ENCODE measurements around the gene C12orf57. TPM values are rescaled to one million over a fixed set of nuclear protein-coding genes. Genes with fewer than 3 reads are reported as not detected.

Gene C12orf57
- total and polyA plus RNA-seq, 2 donors (not counting 1 experiment from before 2014, with no cell fraction given), result 107 to 220 TPM

DNA sequence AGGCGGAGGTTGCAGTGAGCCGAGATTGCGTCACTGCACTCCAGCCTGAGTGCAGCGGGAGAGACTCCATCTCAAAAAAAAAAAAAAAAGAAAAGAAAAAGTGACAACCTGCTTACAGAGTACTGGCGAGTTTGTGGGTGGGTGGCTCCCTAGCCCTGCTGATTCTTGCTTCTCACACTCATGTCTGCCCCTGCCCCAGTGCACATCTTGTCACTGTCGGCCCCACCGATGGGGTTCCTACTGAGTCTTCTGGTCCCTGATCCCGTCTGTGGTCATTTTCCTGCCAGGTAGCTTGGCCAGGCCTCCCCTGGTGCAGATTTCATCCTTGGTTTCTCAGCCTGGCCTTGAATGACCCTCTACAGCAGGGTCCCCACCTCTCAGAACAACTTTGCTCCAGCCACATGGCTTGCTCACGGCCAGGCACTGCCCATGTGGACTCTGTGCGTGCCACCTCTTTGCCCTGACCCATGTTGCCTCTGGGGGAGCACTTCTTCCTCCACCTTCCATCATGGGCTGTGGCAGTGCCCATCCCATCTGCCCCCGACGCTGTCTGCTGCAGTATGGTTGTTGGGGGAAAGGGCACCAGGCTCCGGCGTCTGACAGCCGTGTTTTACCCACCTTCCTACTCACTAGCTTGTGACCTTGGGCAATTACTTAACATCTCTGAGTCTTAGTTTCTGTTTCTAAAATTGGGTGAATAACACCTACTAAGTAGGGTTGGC lies 5.2 kb downstream of the C12orf57 start:
- Histone ChIP-seq H3K79me2 (ENCODE audit: control insufficient read depth, insufficient read depth, low read length) (no peaks in the 10 kb centered on the region), H3K4me1 (ENCODE audit: control insufficient read depth, extremely low read depth, insufficient read depth, low read length) (peaks cover 6% of the 10 kb centered on the region), H3K27ac (ENCODE audit: insufficient read depth, low read length) (no peak overlapping the region), H3K9me3 (ENCODE audit: control insufficient read depth, insufficient read depth, low read depth, low read length) (no peaks in the 10 kb centered on the region), H3K36me3 (ENCODE audit: control insufficient read depth, insufficient read depth, low read length) (peaks cover 5% of the 10 kb centered on the region), H4K20me1 (ENCODE audit: control insufficient read depth, extremely low read depth, insufficient read depth, low read length) (no peaks in the 10 kb centered on the region), H3K9ac (ENCODE audit: insufficient read depth, low read length) (no peak overlapping the region), H3K27me3 (ENCODE audit: control insufficient read depth, insufficient read depth, low read length) (no peaks in the 10 kb centered on the region), H3K4me3 (replicated peaks in 1 of 4; ENCODE audit: control extremely low read depth in 1 of 4, insufficient read depth in 1 of 4, low read depth in 3 of 4, low read length in 4 of 4) (no peak overlapping the region), H3K4me2 (ENCODE audit: extremely low read depth, insufficient read depth, low read length) (no peak overlapping the region), H2AFZ (ENCODE audit: low read length) (no peak overlapping the region)
- TF ChIP-seq, protein P1, sequence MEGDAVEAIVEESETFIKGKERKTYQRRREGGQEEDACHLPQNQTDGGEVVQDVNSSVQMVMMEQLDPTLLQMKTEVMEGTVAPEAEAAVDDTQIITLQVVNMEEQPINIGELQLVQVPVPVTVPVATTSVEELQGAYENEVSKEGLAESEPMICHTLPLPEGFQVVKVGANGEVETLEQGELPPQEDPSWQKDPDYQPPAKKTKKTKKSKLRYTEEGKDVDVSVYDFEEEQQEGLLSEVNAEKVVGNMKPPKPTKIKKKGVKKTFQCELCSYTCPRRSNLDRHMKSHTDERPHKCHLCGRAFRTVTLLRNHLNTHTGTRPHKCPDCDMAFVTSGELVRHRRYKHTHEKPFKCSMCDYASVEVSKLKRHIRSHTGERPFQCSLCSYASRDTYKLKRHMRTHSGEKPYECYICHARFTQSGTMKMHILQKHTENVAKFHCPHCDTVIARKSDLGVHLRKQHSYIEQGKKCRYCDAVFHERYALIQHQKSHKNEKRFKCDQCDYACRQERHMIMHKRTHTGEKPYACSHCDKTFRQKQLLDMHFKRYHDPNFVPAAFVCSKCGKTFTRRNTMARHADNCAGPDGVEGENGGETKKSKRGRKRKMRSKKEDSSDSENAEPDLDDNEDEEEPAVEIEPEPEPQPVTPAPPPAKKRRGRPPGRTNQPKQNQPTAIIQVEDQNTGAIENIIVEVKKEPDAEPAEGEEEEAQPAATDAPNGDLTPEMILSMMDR (conservative IDR thresholded peaks at IDR 0.05 in 1 of 2, IDR thresholded peaks at IDR 0.05 in 1 of 2; ENCODE audit: low read depth in 1 of 2, low read length in 2 of 2), result no peak
- no peak for TF ChIP-seq EZH2 (IDR thresholded peaks at IDR 0.05; ENCODE audit: low read length, missing control alignments)
- DNase-seq (ENCODE audit: low read depth in 2 of 2), result no peak

GRCh38 chr12:6950401-6950801 lies 6.6 kb downstream of the C12orf57 start:
- no peak overlapping the region for H3K4me2 ChIP-seq (ENCODE audit: extremely low read depth, insufficient read depth, low read length)
- no peak overlapping the region for H3K4me3 ChIP-seq (replicated peaks in 1 of 4; ENCODE audit: control extremely low read depth in 1 of 4, insufficient read depth in 1 of 4, low read depth in 3 of 4, low read length in 4 of 4)
- no peak overlapping the region for H3K27ac ChIP-seq (ENCODE audit: insufficient read depth, low read length)
- DNase-seq (ENCODE audit: low read depth in 2 of 2), result no peak
- peaks cover 4% of the 10 kb centered on the region for H3K36me3 ChIP-seq (ENCODE audit: control insufficient read depth, insufficient read depth, low read length)
- H3K27me3 ChIP-seq (ENCODE audit: control insufficient read depth, insufficient read depth, low read length), result no peaks in the 10 kb centered on the region
- H2AFZ ChIP-seq (ENCODE audit: low read length), result no peak overlapping the region
- H3K4me1 ChIP-seq (ENCODE audit: control insufficient read depth, extremely low read depth, insufficient read depth, low read length), result peaks cover 2% of the 10 kb centered on the region
- H4K20me1 ChIP-seq (ENCODE audit: control insufficient read depth, extremely low read depth, insufficient read depth, low read length), result no peaks in the 10 kb centered on the region
- H3K9ac ChIP-seq (ENCODE audit: insufficient read depth, low read length), result no peak overlapping the region
- no peaks in the 10 kb centered on the region for H3K9me3 ChIP-seq (ENCODE audit: control insufficient read depth, insufficient read depth, low read depth, low read length)
- TF ChIP-seq, protein P1 (conservative IDR thresholded peaks at IDR 0.05 in 1 of 2, IDR thresholded peaks at IDR 0.05 in 1 of 2; ENCODE audit: low read depth in 1 of 2, low read length in 2 of 2), result peak; percentile 3 to 18
- TF ChIP-seq EZH2 (IDR thresholded peaks at IDR 0.05; ENCODE audit: low read length, missing control alignments), result no peak
- H3K79me2 ChIP-seq (ENCODE audit: control insufficient read depth, insufficient read depth, low read length), result no peaks in the 10 kb centered on the region

DNA sequence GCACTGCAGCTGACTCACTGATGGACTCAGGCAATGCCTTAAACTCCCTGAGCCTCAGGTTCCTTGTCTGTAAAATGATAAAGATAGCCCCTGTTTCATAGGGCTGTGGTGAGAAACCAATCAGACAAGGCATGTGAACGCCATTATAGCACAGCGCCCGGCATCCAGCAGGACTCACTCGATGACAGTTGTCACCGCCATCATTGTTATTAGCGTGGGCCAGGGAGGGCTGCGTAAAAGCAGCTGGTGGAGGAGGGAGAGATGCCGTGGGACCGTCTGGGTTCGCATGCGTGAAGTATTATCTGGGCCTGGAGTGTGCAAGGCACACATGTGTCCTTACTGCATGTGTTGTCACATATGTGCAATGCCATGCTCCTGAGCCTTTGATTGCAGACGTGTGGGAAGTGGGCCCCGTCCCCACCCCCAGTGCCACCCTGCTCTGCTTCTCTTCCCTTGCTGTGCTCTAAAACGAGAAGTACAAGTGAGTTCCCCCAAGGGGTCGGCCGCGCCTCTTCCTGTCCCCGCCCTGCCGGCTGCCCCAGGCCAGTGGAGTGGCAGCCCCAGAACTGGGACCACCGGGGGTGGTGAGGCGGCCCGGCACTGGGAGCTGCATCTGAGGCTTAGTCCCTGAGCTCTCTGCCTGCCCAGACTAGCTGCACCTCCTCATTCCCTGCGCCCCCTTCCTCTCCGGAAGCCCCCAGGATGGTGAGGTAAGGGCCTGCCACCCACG lies 7.2 kb downstream of the C12orf57 start, which contains the start of gene PTPN6:
PTPN6 (plus strand) TSS at position 546 of the 730 bp plus-strand sequence; CDS start at position 703, 157 bp downstream.
- no peaks in the 10 kb centered on the region for H3K9me3 ChIP-seq (ENCODE audit: control insufficient read depth, insufficient read depth, low read depth, low read length)
- no peak within 1 kb of the TSS for H3K9ac ChIP-seq (ENCODE audit: insufficient read depth, low read length)
- no peaks in the 10 kb centered on the region for H3K79me2 ChIP-seq (ENCODE audit: control insufficient read depth, insufficient read depth, low read length)
- H3K36me3 ChIP-seq (ENCODE audit: control insufficient read depth, insufficient read depth, low read length), result peaks cover under 1% of the 10 kb centered on the region
- H3K4me1 ChIP-seq (ENCODE audit: control insufficient read depth, extremely low read depth, insufficient read depth, low read length), result no peaks in the 10 kb centered on the region
- no peak within 1 kb of the TSS for H3K4me2 ChIP-seq (ENCODE audit: extremely low read depth, insufficient read depth, low read length)
- no peak for TF ChIP-seq EZH2 (IDR thresholded peaks at IDR 0.05; ENCODE audit: low read length, missing control alignments)
- TF ChIP-seq, protein P1 (conservative IDR thresholded peaks at IDR 0.05 in 1 of 2, IDR thresholded peaks at IDR 0.05 in 1 of 2; ENCODE audit: low read depth in 1 of 2, low read length in 2 of 2), result no peak
- H4K20me1 ChIP-seq (ENCODE audit: control insufficient read depth, extremely low read depth, insufficient read depth, low read length), result no peaks in the 10 kb centered on the region
- no peaks in the 10 kb centered on the region for H3K27me3 ChIP-seq (ENCODE audit: control insufficient read depth, insufficient read depth, low read length)
- no peak within 1 kb of the TSS for H2AFZ ChIP-seq (ENCODE audit: low read length)
- no peak for DNase-seq (ENCODE audit: low read depth in 2 of 2)
- no peak within 1 kb of the TSS for H3K27ac ChIP-seq (ENCODE audit: insufficient read depth, low read length)
- H3K4me3 ChIP-seq (replicated peaks in 1 of 4; ENCODE audit: control extremely low read depth in 1 of 4, insufficient read depth in 1 of 4, low read depth in 3 of 4, low read length in 4 of 4), result no peak within 1 kb of the TSS
